ENCODE results near the gene RSKR.
"Not testable (repeated sequence)": the region's sequence is repeated elsewhere in the genome, so short reads cannot be mapped to it uniquely, and the experiment has no call there.

The RSKR gene

GRCh38 chr17:28604031-28604430 is 10.0 kb downstream of the RSKR start:
- ATAC-seq, H3K4me3 Mint-ChIP-seq, H3K27ac Mint-ChIP-seq, H3K9me3 Mint-ChIP-seq, H3K4me1 Mint-ChIP-seq, H3K27me3 Mint-ChIP-seq: not testable (repeated sequence)
- peaks cover 19% of the 10 kb centered on the region for H3K36me3 Mint-ChIP-seq

GRCh38 chr17:28599311-28600184 is 14.4 kb downstream of the RSKR start:
- H3K27ac Mint-ChIP-seq, result peak overlapping the region; percentile 93
- H3K4me3 Mint-ChIP-seq, result peak overlapping the region; percentile 94
- H3K4me1 Mint-ChIP-seq, result peaks cover 27% of the 10 kb centered on the region
- ATAC-seq, result peak; percentile 80
- H3K9me3 Mint-ChIP-seq, result no peaks in the 10 kb centered on the region
- no peaks in the 10 kb centered on the region for H3K27me3 Mint-ChIP-seq
- H3K36me3 Mint-ChIP-seq, result peaks cover 12% of the 10 kb centered on the region

- peaks cover 27% of the 10 kb centered on the region for H3K4me1 Mint-ChIP-seq
- no peaks in the 10 kb centered on the region for H3K27me3 Mint-ChIP-seq
- H3K36me3 Mint-ChIP-seq, result peaks cover 9% of the 10 kb centered on the region
- ATAC-seq, result peak; percentile 97
- H3K9me3 Mint-ChIP-seq, result no peaks in the 10 kb centered on the region
- peak within 1 kb of the TSS; percentile 93 for H3K27ac Mint-ChIP-seq
- H3K4me3 Mint-ChIP-seq, result peak within 1 kb of the TSS; percentile 94
Observed at GRCh38 chr17:28598799-28599310, 15.1 kb downstream of the RSKR start, which contains the start of gene SPAG5. Gene SPAG5 (minus strand): TSS chr17:28599025. CDS start chr17:28598946, 79 bp downstream.

- peak overlapping the region; percentile 94 for H3K4me3 Mint-ChIP-seq
- peaks cover 6% of the 10 kb centered on the region for H3K36me3 Mint-ChIP-seq
Observed at GRCh38 chr17:28598389-28598788, 15.6 kb downstream of the RSKR start.

GRCh38 chr17:28597606-28598383 is 16.2 kb downstream of the RSKR start:
- H3K36me3 Mint-ChIP-seq, result peaks cover under 1% of the 10 kb centered on the region
- H3K27me3 Mint-ChIP-seq, result no peaks in the 10 kb centered on the region
- H3K9me3 Mint-ChIP-seq, result no peaks in the 10 kb centered on the region
- peaks cover 27% of the 10 kb centered on the region for H3K4me1 Mint-ChIP-seq
- no peak for ATAC-seq
- peak overlapping the region; percentile 94 for H3K4me3 Mint-ChIP-seq
- H3K27ac Mint-ChIP-seq, result peak overlapping the region; percentile 93

More at GRCh38 chr17:28598389-28598788, 15.6 kb downstream of the RSKR start:
- H3K27ac Mint-ChIP-seq, result peak overlapping the region; percentile 93
- H3K9me3 Mint-ChIP-seq, result no peaks in the 10 kb centered on the region
- peaks cover 27% of the 10 kb centered on the region for H3K4me1 Mint-ChIP-seq
- ATAC-seq, result no peak
- H3K27me3 Mint-ChIP-seq, result no peaks in the 10 kb centered on the region

- H3K27me3 Mint-ChIP-seq, result no peaks in the 10 kb centered on the region
- peaks cover 18% of the 10 kb centered on the region for H3K36me3 Mint-ChIP-seq
- H3K9me3 Mint-ChIP-seq, result no peaks in the 10 kb centered on the region
- ATAC-seq, result no peak
- no peak overlapping the region for H3K4me3 Mint-ChIP-seq
- H3K27ac Mint-ChIP-seq, result no peak overlapping the region
- peaks cover 1% of the 10 kb centered on the region for H3K4me1 Mint-ChIP-seq
Observed at GRCh38 chr17:28592260-28592659, 21.7 kb downstream of the RSKR start.

GRCh38 chr17:28585851-28586250 is 28.1 kb downstream of the RSKR start:
- H3K36me3 Mint-ChIP-seq, result peaks cover 20% of the 10 kb centered on the region
- no peaks in the 10 kb centered on the region for H3K9me3 Mint-ChIP-seq
- no peak for ATAC-seq
- no peak overlapping the region for H3K27ac Mint-ChIP-seq
- H3K4me3 Mint-ChIP-seq, result no peak overlapping the region
- no peaks in the 10 kb centered on the region for H3K4me1 Mint-ChIP-seq
- no peaks in the 10 kb centered on the region for H3K27me3 Mint-ChIP-seq

- peaks cover 25% of the 10 kb centered on the region for H3K36me3 Mint-ChIP-seq
Observed at GRCh38 chr17:28584434-28584833, 29.6 kb downstream of the RSKR start.

GRCh38 chr17:28582513-28582912 is 31.5 kb downstream of the RSKR start:
- Mint-ChIP-seq H3K4me1 (no peaks in the 10 kb centered on the region), H3K4me3 (no peak overlapping the region), H3K27ac (no peak overlapping the region), H3K9me3 (no peaks in the 10 kb centered on the region), H3K36me3 (peaks cover 13% of the 10 kb centered on the region), H3K27me3 (no peaks in the 10 kb centered on the region)
- ATAC-seq, result no peak

More at GRCh38 chr17:28584434-28584833, 29.6 kb downstream of the RSKR start:
- Mint-ChIP-seq H3K4me1 (no peaks in the 10 kb centered on the region), H3K9me3 (no peaks in the 10 kb centered on the region), H3K27ac (no peak overlapping the region), H3K27me3 (no peaks in the 10 kb centered on the region), H3K4me3 (no peak overlapping the region)
- ATAC-seq, result no peak

- Mint-ChIP-seq H3K4me1 (peaks cover 13% of the 10 kb centered on the region), H3K9me3 (no peaks in the 10 kb centered on the region), H3K4me3 (no peak overlapping the region), H3K27me3 (no peaks in the 10 kb centered on the region), H3K36me3 (peaks cover 12% of the 10 kb centered on the region), H3K27ac (no peak overlapping the region)
- no peak for ATAC-seq
Observed at GRCh38 chr17:28580959-28581358, 33.0 kb downstream of the RSKR start.

- Mint-ChIP-seq H3K27me3 (no peaks in the 10 kb centered on the region), H3K4me1 (peaks cover 16% of the 10 kb centered on the region), H3K36me3 (peaks cover 5% of the 10 kb centered on the region), H3K4me3 (no peak overlapping the region), H3K27ac (no peak overlapping the region), H3K9me3 (no peaks in the 10 kb centered on the region)
- no peak for ATAC-seq
Observed at GRCh38 chr17:28579526-28579925, 34.5 kb downstream of the RSKR start.

GRCh38 chr17:28578246-28579195 is 35.5 kb downstream of the RSKR start:
- H3K4me1 Mint-ChIP-seq, result peaks cover 16% of the 10 kb centered on the region
- no peak overlapping the region for H3K27ac Mint-ChIP-seq
- peaks cover 15% of the 10 kb centered on the region for H3K36me3 Mint-ChIP-seq
- ATAC-seq, result no peak
- H3K27me3 Mint-ChIP-seq, result no peaks in the 10 kb centered on the region
- no peaks in the 10 kb centered on the region for H3K9me3 Mint-ChIP-seq
- no peak overlapping the region for H3K4me3 Mint-ChIP-seq

GRCh38 chr17:28577466-28577824 is 36.5 kb downstream of the RSKR start:
- no peaks in the 10 kb centered on the region for H3K9me3 Mint-ChIP-seq
- H3K4me1 Mint-ChIP-seq, result peaks cover 23% of the 10 kb centered on the region
- peak overlapping the region; percentile 86 for H3K27ac Mint-ChIP-seq
- no peak overlapping the region for H3K4me3 Mint-ChIP-seq
- no peak for ATAC-seq
- H3K27me3 Mint-ChIP-seq, result no peaks in the 10 kb centered on the region
- H3K36me3 Mint-ChIP-seq, result peaks cover 15% of the 10 kb centered on the region

- Mint-ChIP-seq H3K9me3 (no peaks in the 10 kb centered on the region), H3K36me3 (peaks cover 15% of the 10 kb centered on the region), H3K4me1 (peaks cover 28% of the 10 kb centered on the region), H3K4me3 (peak within 1 kb of the TSS; percentile 81), H3K27ac (peak within 1 kb of the TSS; percentile 86), H3K27me3 (no peaks in the 10 kb centered on the region)
- ATAC-seq, result peak; percentile 99
Observed at GRCh38 chr17:28576758-28577465, 37.1 kb downstream of the RSKR start, which contains the start of gene ALDOC. Gene ALDOC (minus strand): TSS chr17:28576895. CDS start chr17:28575532, 1,363 bp downstream.
